ENCODE results near the gene RBM10.

DNA sequence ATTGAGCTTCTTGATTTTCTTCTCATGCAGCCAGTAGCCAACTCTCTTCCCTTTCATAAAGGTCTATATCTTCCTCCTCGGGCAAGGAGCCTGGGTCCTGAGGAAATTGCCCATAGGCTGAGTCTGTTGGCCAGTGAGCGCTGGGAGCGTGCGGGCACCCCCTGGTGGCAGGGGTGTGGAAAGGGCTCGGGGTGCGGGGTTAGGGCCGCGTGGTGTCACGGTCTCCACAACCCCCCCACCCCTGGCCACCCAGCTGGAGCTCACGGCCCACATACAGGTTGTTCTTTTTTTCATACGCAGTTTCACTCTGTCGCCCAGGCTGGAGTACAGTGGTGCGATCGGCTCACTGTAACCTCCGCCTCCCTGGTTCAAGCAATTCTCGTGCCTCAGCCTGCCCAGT, 13.1 kb downstream of the RBM10 start:
- TF ChIP-seq GATA3 (IDR thresholded peaks at IDR 0.05; ENCODE audit: low read depth, low read length) (no peak), GATA2 (IDR thresholded peaks at IDR 0.05; ENCODE audit: low read depth, low read length) (no peak)

All from SH-SY5Y (cell line).